HCT116 (cell line): ENCODE measurements around the gene CNNM3. TPM values are rescaled to one million over a fixed set of nuclear protein-coding genes. Genes with fewer than 3 reads are reported as not detected.
A peak's percentile ranks its signal among the peaks of the same experiment; 100 is the strongest.

ENCODE experiments used
- ATAC-seq: fragments of 200-7000 bp; cut with Tn5 transposase; 2 replicates; pipeline ENCODE4 v1.9.1; 2020; ENCODE audit warnings: mild to moderate bottlenecking, moderate library complexity
- BruUV-seq: library from RNA; stranded (reverse); fragments of 400-500 nt; replicated peaks from 2 replicates; lab custom pipeline; 2021; lab: Mats Ljungman, UMichigan
- CTCF ChIA-PET: fragments of 300-600 bp; sonication (Branson Sonifier 250); formaldehyde crosslinking; loops from one replicate; lab custom pipeline; 2021; ENCODE audit warnings: antibody characterized with exemption; lab: Charles Lee
- POLR2A ChIA-PET: fragments of 300-600, 350-600 bp; sonication (Branson Sonifier 250); formaldehyde crosslinking; loops from one replicate; lab custom pipeline; 2021; ENCODE audit warnings: antibody characterized with exemption; lab: Charles Lee
- RAD21 ChIA-PET, 2 experiments: fragments of 300-600 bp; sonication (Branson Sonifier 250); formaldehyde crosslinking; loops; one replicate each; lab custom pipeline; 2023; ENCODE audit warnings: low total read pairs in 2 of 2; ENCODE audit not compliant: uncharacterized antibody in 2 of 2, unreplicated experiment in 2 of 2, low non-redundant PET in 1 of 2; lab: Charles Lee
- DNase-seq: peaks from one replicate; pipeline ENCODE4 v3.0.0-alpha.2; 2010; ENCODE audit warnings: low read depth, low spot score
- H2AFZ ChIP-seq: fragments of 200-600 bp; shearing (Covaris generic), sonication (generic); 2 replicates; pipeline ENCODE4 v1.6.1; 2017; ENCODE audit warnings: low read depth, mixed run types, mixed read lengths, antibody characterized with exemption, low read length; ENCODE audit not compliant: poor library complexity, severe bottlenecking
- H3K27ac ChIP-seq: 2 replicates; pipeline ENCODE4 v1.5.1; 2012; ENCODE audit warnings: low read depth, low read length
- H3K27me3 ChIP-seq: fragments of 200-600 bp; sonication (generic); 2 replicates; pipeline ENCODE4 v1.6.1; 2016; ENCODE audit warnings: mixed run types, low read length, mixed read lengths; ENCODE audit not compliant: insufficient read depth
- H3K36me3 ChIP-seq, 2 experiments: fragments of 200-500 bp in 1 of 2; fragments of 200-600 bp in 1 of 2; sonication (Bioruptor generic) in 1 of 2; sonication (generic) in 1 of 2; 2 replicates each; pipeline versions ENCODE4 v1.5.1 to v1.6.1; 2014 to 2016; ENCODE audit warnings: low read length in 2 of 2, inconsistent platforms in 1 of 2, mixed read lengths in 1 of 2, mixed run types in 1 of 2; ENCODE audit not compliant: insufficient read depth in 2 of 2, control insufficient read depth in 1 of 2
- H3K4me1 ChIP-seq, 2 experiments: fragments of 200-600 bp in 1 of 2; sonication (generic) in 1 of 2; 2 replicates each; pipeline versions ENCODE4 v1.5.1 to v1.6.1; 2012 to 2017; ENCODE audit warnings: low read length in 2 of 2, inconsistent platforms in 1 of 2, mild to moderate bottlenecking in 1 of 2, mixed read lengths in 1 of 2, mixed run types in 1 of 2, moderate library complexity in 1 of 2; ENCODE audit not compliant: insufficient read depth in 2 of 2, control insufficient read depth in 1 of 2
- H3K4me2 ChIP-seq: fragments of 200-600 bp; sonication (generic); 2 replicates; pipeline ENCODE4 v1.6.1; 2017; ENCODE audit warnings: mixed run types, low read length, mixed read lengths
- H3K4me3 ChIP-seq, 2 experiments: fragments of 200-600 bp in 1 of 2; sonication (generic) in 1 of 2; replicated peaks in 1 of 2; 2 replicates each; pipeline ENCODE4 v1.5.1; 2011 to 2016; ENCODE audit warnings: low read length in 2 of 2, control low read depth in 1 of 2, low read depth in 1 of 2, mild to moderate bottlenecking in 1 of 2, mixed read lengths in 1 of 2, mixed run types in 1 of 2
- H3K79me2 ChIP-seq: fragments of 200-600 bp; sonication (generic); 2 replicates; pipeline ENCODE4 v1.6.1; 2017; ENCODE audit warnings: mild to moderate bottlenecking, mixed run types, low read length, moderate library complexity, mixed read lengths; ENCODE audit not compliant: insufficient read depth
- H3K9ac ChIP-seq: fragments of 200-600 bp; sonication (generic); 2 replicates; pipeline ENCODE4 v1.6.1; 2016; ENCODE audit warnings: low read length, mixed read lengths
- H3K9me2 ChIP-seq: fragments of 200-600 bp; sonication (generic), shearing (Covaris generic); 2 replicates; pipeline ENCODE4 v1.6.1; 2017; ENCODE audit warnings: mixed run types, mild to moderate bottlenecking, moderate library complexity; ENCODE audit not compliant: insufficient read depth
- H3K9me3 ChIP-seq, 2 experiments: fragments of 200-500 bp in 1 of 2; fragments of 200-600 bp in 1 of 2; sonication (Bioruptor generic) in 1 of 2; sonication (generic) in 1 of 2; 2 replicates each; pipeline ENCODE4 v1.6.1; 2014 to 2017; ENCODE audit warnings: low read length in 2 of 2, mixed read lengths in 2 of 2, inconsistent platforms in 1 of 2, low read depth in 1 of 2, mild to moderate bottlenecking in 1 of 2, mixed run types in 1 of 2, moderate library complexity in 1 of 2; ENCODE audit not compliant: control insufficient read depth in 1 of 2, insufficient read depth in 1 of 2
- H4K20me1 ChIP-seq: fragments of 200-600 bp; sonication (generic), shearing (Covaris generic); 2 replicates; pipeline ENCODE4 v1.6.1; 2017; ENCODE audit warnings: mixed run types, mild to moderate bottlenecking, moderate library complexity; ENCODE audit not compliant: insufficient read depth
- CEBPB ChIP-seq: IDR thresholded peaks from 2 replicates; pipeline ENCODE4 v1.6.1; 2012; ENCODE audit warnings: low read depth
- ELF1 ChIP-seq: IDR thresholded peaks from 2 replicates; pipeline ENCODE4 v1.6.1; 2012; ENCODE audit warnings: low read depth, borderline replicate concordance
- EZH2 ChIP-seq: fragments of 200-600 bp; sonication (generic); IDR thresholded peaks from 2 replicates; pipeline ENCODE4 v1.6.1; 2017; ENCODE audit warnings: antibody characterized with exemption, mixed run types
- EZH2phosphoT487 ChIP-seq: fragments of 200-600 bp; IDR thresholded peaks from 2 replicates; pipeline ENCODE4 v1.6.1; 2018; ENCODE audit warnings: antibody characterized with exemption, borderline replicate concordance
- POLR2A ChIP-seq: IDR thresholded peaks from 2 replicates; pipeline ENCODE4 v1.7.0; 2011; ENCODE audit warnings: borderline replicate concordance; ENCODE audit not compliant: insufficient read depth, insufficient read length; ENCODE audit errors: extremely low read depth
- RAD21 ChIP-seq: IDR thresholded peaks from 2 replicates; pipeline ENCODE4 v1.6.1; 2012; ENCODE audit warnings: low read depth, mild to moderate bottlenecking
- SP1 ChIP-seq: IDR thresholded peaks from 2 replicates; pipeline ENCODE4 v1.6.1; 2012; ENCODE audit warnings: low read depth
- SRF ChIP-seq: IDR thresholded peaks from 2 replicates; pipeline ENCODE4 v1.6.1; 2012; ENCODE audit warnings: low read depth
- ZBTB33 ChIP-seq: IDR thresholded peaks from 2 replicates; pipeline ENCODE4 v1.6.1; 2011; ENCODE audit warnings: mild to moderate bottlenecking, low read length, moderate library complexity; ENCODE audit not compliant: insufficient replicate concordance; ENCODE audit errors: extremely low read depth
- ZFX ChIP-seq: fragments of 450-650 bp; IDR thresholded peaks from 2 replicates; pipeline ENCODE4 v1.6.1; 2017
- ZNF274 ChIP-seq: fragments of 200-500 bp; sonication (Bioruptor generic); IDR thresholded peaks from 2 replicates; pipeline ENCODE4 v1.6.1; 2014; ENCODE audit warnings: mild to moderate bottlenecking, low read depth, low read length, inconsistent platforms
- intact Hi-C: fragments of 100-400 bp; cut with micrococcal nuclease; formaldehyde crosslinking; loops from 2 replicates; pipeline ENCODE4 v1.10.0; 2022
- total RNA-seq: library from RNA; stranded (reverse); gene quantifications from one replicate; pipeline ENCODE4 v1.2.1, GENCODE V29; 2021; ENCODE audit not compliant: unreplicated experiment
- TF ChIP-seq, protein P1 (sequence below): IDR thresholded peaks from 2 replicates; pipeline ENCODE4 v1.6.1; 2012; ENCODE audit warnings: low read depth
- TF ChIP-seq, protein P2 (sequence below), 3 experiments: fragments of 200-600 bp in 1 of 3; sonication (generic) in 1 of 3; IDR thresholded peaks in 2 of 3; conservative IDR thresholded peaks in 1 of 3; 2 replicates each; pipeline ENCODE4 v1.5.1; 2012 to 2017; ENCODE audit warnings: low read depth in 2 of 3, low read length in 2 of 3, antibody characterized with exemption in 1 of 3, borderline replicate concordance in 1 of 3, control low read depth in 1 of 3, mild to moderate bottlenecking in 1 of 3, mixed read lengths in 1 of 3, mixed run types in 1 of 3, moderate library complexity in 1 of 3; ENCODE audit not compliant: insufficient read depth in 1 of 3

The CNNM3 gene
- total RNA-seq, 1 experiment from 2014 or later = 31.1 TPM

GRCh38 chr2:96838345-96839292, 22.6 kb downstream of the CNNM3 start:
- ATAC-seq (0 out of 2 replicates have a peak, but pooled peaks have one; percentile 5), DNase-seq (no peak)
- ChIA-PET RAD21 (no interaction called here), POLR2A (no interaction called here), CTCF (no interaction called here)
- BruUV-seq = no TSS peak
- Histone ChIP-seq H4K20me1 (no peaks in the 10 kb centered on the region), H3K9ac (no peak overlapping the region), H3K27ac (no peak overlapping the region), H3K4me2 (no peak overlapping the region), H3K4me3 (no peak overlapping the region), H3K36me3 (peaks cover 1 to 10% of the 10 kb centered on the region in 2 experiments; a peak in 1 of 4 replicates), H3K4me1 (no peaks in the 10 kb centered on the region), H3K9me3 (no peaks in the 10 kb centered on the region), H3K79me2 (no peaks in the 10 kb centered on the region), H3K27me3 (no peaks in the 10 kb centered on the region), H2AFZ (no peak overlapping the region), H3K9me2 (no peaks in the 10 kb centered on the region)
- TF ChIP-seq CEBPB (no peak), RAD21 (no peak), EZH2 (no peak), POLR2A (no peak), EZH2phosphoT487 (no peak), ZBTB33 (no peak), SP1 (no peak), ZNF274 (no peak), SRF (no peak), ELF1 (no peak), ZFX (no peak)
- TF ChIP-seq, protein P1, sequence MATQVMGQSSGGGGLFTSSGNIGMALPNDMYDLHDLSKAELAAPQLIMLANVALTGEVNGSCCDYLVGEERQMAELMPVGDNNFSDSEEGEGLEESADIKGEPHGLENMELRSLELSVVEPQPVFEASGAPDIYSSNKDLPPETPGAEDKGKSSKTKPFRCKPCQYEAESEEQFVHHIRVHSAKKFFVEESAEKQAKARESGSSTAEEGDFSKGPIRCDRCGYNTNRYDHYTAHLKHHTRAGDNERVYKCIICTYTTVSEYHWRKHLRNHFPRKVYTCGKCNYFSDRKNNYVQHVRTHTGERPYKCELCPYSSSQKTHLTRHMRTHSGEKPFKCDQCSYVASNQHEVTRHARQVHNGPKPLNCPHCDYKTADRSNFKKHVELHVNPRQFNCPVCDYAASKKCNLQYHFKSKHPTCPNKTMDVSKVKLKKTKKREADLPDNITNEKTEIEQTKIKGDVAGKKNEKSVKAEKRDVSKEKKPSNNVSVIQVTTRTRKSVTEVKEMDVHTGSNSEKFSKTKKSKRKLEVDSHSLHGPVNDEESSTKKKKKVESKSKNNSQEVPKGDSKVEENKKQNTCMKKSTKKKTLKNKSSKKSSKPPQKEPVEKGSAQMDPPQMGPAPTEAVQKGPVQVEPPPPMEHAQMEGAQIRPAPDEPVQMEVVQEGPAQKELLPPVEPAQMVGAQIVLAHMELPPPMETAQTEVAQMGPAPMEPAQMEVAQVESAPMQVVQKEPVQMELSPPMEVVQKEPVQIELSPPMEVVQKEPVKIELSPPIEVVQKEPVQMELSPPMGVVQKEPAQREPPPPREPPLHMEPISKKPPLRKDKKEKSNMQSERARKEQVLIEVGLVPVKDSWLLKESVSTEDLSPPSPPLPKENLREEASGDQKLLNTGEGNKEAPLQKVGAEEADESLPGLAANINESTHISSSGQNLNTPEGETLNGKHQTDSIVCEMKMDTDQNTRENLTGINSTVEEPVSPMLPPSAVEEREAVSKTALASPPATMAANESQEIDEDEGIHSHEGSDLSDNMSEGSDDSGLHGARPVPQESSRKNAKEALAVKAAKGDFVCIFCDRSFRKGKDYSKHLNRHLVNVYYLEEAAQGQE = no peak
- TF ChIP-seq, protein P2, sequence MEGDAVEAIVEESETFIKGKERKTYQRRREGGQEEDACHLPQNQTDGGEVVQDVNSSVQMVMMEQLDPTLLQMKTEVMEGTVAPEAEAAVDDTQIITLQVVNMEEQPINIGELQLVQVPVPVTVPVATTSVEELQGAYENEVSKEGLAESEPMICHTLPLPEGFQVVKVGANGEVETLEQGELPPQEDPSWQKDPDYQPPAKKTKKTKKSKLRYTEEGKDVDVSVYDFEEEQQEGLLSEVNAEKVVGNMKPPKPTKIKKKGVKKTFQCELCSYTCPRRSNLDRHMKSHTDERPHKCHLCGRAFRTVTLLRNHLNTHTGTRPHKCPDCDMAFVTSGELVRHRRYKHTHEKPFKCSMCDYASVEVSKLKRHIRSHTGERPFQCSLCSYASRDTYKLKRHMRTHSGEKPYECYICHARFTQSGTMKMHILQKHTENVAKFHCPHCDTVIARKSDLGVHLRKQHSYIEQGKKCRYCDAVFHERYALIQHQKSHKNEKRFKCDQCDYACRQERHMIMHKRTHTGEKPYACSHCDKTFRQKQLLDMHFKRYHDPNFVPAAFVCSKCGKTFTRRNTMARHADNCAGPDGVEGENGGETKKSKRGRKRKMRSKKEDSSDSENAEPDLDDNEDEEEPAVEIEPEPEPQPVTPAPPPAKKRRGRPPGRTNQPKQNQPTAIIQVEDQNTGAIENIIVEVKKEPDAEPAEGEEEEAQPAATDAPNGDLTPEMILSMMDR (IDR thresholded peaks at IDR 0.05 in 2 of 3, conservative IDR thresholded peaks at IDR 0.05 in 1 of 3; ENCODE audit: borderline replicate concordance in 1 of 3, insufficient read depth in 1 of 3, low read depth in 2 of 3, low read length in 2 of 3) = no peak
- intact Hi-C loops = no loop called here
